ENCODE data around the gene FTO.
"Not testable (repeated sequence)": the region's sequence is repeated elsewhere in the genome, so short reads cannot be mapped to it uniquely, and the experiment has no call there.

FTO gene

GRCh38 chr16:53827741-53828140, 123.8 kb downstream of the FTO start:
- DNase-seq (ENCODE audit: low read depth): no peak

- no peak for DNase-seq (ENCODE audit: low read depth)
These were observed 125.3 kb downstream of the FTO start for GRCh38 chr16:53829186-53829747.

- DNase-seq (ENCODE audit: low read depth): no peak
These were observed 129.1 kb downstream of the FTO start for GRCh38 chr16:53832896-53833544.

GRCh38 chr16:53836142-53836541, 132.2 kb downstream of the FTO start:
- no peak for DNase-seq (ENCODE audit: low read depth)

- DNase-seq (ENCODE audit: low read depth): no peak
These were observed 132.7 kb downstream of the FTO start for GRCh38 chr16:53836680-53837079.

GRCh38 chr16:53837426-53837825, 133.5 kb downstream of the FTO start:
- DNase-seq (ENCODE audit: low read depth): no peak

- no peak for DNase-seq (ENCODE audit: low read depth)
These were observed 135.2 kb downstream of the FTO start for GRCh38 chr16:53839150-53839549.

GRCh38 chr16:53840456-53840855, 136.5 kb downstream of the FTO start:
- no peak for DNase-seq (ENCODE audit: low read depth)

GRCh38 chr16:53841884-53842283, 137.9 kb downstream of the FTO start:
- DNase-seq (ENCODE audit: low read depth): no peak

- DNase-seq (ENCODE audit: low read depth): no peak
These were observed 139.1 kb downstream of the FTO start for GRCh38 chr16:53843084-53843483.

- DNase-seq (ENCODE audit: low read depth): no peak
These were observed 140.8 kb downstream of the FTO start for GRCh38 chr16:53844804-53845203.

GRCh38 chr16:53846549-53846948, 142.6 kb downstream of the FTO start:
- not testable (repeated sequence) for DNase-seq (ENCODE audit: low read depth)

- DNase-seq (ENCODE audit: low read depth): no peak
These were observed 143.0 kb downstream of the FTO start for GRCh38 chr16:53846971-53847370.

- no peak for DNase-seq (ENCODE audit: low read depth)
These were observed 144.5 kb downstream of the FTO start for GRCh38 chr16:53848277-53848942.

GRCh38 chr16:53848950-53849349, 145.0 kb downstream of the FTO start:
- no peak for DNase-seq (ENCODE audit: low read depth)

GRCh38 chr16:53849585-53849984, 145.6 kb downstream of the FTO start:
- DNase-seq (ENCODE audit: low read depth): no peak

- DNase-seq (ENCODE audit: low read depth): no peak
These were observed 146.0 kb downstream of the FTO start for GRCh38 chr16:53849994-53850393.

- DNase-seq (ENCODE audit: low read depth): no peak
These were observed 148.7 kb downstream of the FTO start for GRCh38 chr16:53852678-53853077.

GRCh38 chr16:53855056-53855455, 151.1 kb downstream of the FTO start:
- DNase-seq (ENCODE audit: low read depth): no peak

- no peak for DNase-seq (ENCODE audit: low read depth)
These were observed 151.6 kb downstream of the FTO start for GRCh38 chr16:53855511-53855910.

GRCh38 chr16:53859995-53860540, 156.1 kb downstream of the FTO start:
- DNase-seq (ENCODE audit: low read depth): no peak

- DNase-seq (ENCODE audit: low read depth): no peak
These were observed 159.9 kb downstream of the FTO start for GRCh38 chr16:53863861-53864260.

- DNase-seq (ENCODE audit: low read depth): no peak
These were observed 161.0 kb downstream of the FTO start for GRCh38 chr16:53864819-53865493.
